ENCODE measurements around the gene PAPPA2. TPM values are rescaled to one million over a fixed set of nuclear protein-coding genes. Genes with fewer than 3 reads are reported as not detected.
A peak's percentile ranks its signal among the peaks of the same experiment; 100 is the strongest.

The PAPPA2 gene
- total RNA-seq, 1 donor = 5.8 TPM

DNA sequence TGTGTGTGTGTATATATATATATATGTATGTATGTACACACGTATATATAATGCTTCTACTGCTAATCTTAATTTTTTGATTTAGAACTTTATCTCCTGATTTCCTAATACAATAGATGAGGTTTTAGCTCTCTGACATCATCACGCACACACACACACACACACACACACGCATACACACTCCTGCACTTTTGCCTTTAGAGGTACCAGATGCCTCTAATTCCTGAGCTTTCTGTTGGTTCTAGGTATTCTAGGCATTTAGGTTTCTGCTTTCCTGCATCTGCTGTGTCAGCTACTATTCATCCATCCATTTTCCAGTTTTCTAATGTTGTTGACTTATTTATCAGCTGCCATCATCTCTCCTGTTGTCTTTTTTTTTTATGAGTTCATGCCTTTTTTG, 353.3 kb downstream of the PAPPA2 start:
- Histone ChIP-seq H3K27me3 (ENCODE audit: insufficient read depth, low read length) (no peaks in the 10 kb centered on the region), H3K9me3 (ENCODE audit: low read depth, low read length) (no peaks in the 10 kb centered on the region), H4K20me1 (ENCODE audit: insufficient read depth, low read length) (no peaks in the 10 kb centered on the region), H2AFZ (ENCODE audit: low read length) (no peak overlapping the region), H3K79me2 (ENCODE audit: insufficient read depth, low read length) (no peaks in the 10 kb centered on the region), H3K4me1 (ENCODE audit: insufficient read depth, low read length) (no peaks in the 10 kb centered on the region), H3K4me3 (ENCODE audit: insufficient read depth, low read length) (no peak overlapping the region), H3K36me3 (ENCODE audit: insufficient read depth, low read length) (no peaks in the 10 kb centered on the region), H3K4me2 (ENCODE audit: insufficient read depth, low read length) (no peak overlapping the region), H3K27ac (ENCODE audit: low read depth, low read length) (no peak overlapping the region)
- no peak for DNase-seq (ENCODE audit: insufficient read length, low spot score, missing footprints)
- TF ChIP-seq, protein P1, sequence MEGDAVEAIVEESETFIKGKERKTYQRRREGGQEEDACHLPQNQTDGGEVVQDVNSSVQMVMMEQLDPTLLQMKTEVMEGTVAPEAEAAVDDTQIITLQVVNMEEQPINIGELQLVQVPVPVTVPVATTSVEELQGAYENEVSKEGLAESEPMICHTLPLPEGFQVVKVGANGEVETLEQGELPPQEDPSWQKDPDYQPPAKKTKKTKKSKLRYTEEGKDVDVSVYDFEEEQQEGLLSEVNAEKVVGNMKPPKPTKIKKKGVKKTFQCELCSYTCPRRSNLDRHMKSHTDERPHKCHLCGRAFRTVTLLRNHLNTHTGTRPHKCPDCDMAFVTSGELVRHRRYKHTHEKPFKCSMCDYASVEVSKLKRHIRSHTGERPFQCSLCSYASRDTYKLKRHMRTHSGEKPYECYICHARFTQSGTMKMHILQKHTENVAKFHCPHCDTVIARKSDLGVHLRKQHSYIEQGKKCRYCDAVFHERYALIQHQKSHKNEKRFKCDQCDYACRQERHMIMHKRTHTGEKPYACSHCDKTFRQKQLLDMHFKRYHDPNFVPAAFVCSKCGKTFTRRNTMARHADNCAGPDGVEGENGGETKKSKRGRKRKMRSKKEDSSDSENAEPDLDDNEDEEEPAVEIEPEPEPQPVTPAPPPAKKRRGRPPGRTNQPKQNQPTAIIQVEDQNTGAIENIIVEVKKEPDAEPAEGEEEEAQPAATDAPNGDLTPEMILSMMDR (IDR thresholded peaks at IDR 0.05; ENCODE audit: extremely low read depth, low read depth, low read length) = no peak

DNA sequence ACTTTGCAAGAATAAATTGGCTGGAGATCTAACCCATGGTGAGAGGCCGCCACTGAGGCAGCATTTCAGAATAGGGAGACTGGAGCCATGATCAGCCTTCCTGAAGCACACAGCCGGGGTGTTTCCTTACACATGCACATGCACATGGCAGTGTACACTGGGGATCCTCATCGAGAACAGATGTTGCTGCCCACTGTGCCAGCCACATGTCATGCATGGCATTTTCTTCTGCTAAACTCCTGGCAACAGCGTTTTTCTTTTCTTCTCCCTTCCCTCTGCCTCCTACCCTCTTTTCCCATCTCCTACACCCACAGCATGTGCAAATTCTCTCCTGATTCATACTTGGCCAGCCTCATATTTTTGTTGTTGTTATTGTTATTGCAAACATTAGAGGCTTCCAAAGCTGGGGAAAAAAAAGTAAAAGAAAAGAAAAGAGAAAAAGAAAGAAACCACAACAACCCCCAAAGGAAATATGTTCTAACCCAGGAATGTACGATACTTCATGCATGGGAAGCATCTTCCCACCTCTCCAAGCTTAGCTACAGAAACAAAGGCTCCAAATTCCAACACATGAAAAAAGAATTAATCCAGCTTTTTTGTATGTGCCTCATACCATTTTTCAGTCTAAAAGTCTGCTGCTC, 357.5 kb downstream of the PAPPA2 start:
- no peaks in the 10 kb centered on the region for H4K20me1 ChIP-seq (ENCODE audit: insufficient read depth, low read length)
- H3K27me3 ChIP-seq (ENCODE audit: insufficient read depth, low read length) = no peaks in the 10 kb centered on the region
- H3K36me3 ChIP-seq (ENCODE audit: insufficient read depth, low read length) = no peaks in the 10 kb centered on the region
- no peak overlapping the region for H3K4me2 ChIP-seq (ENCODE audit: insufficient read depth, low read length)
- TF ChIP-seq, protein P1 (IDR thresholded peaks at IDR 0.05; ENCODE audit: extremely low read depth, low read depth, low read length) = no peak
- no peaks in the 10 kb centered on the region for H3K9me3 ChIP-seq (ENCODE audit: low read depth, low read length)
- H3K27ac ChIP-seq (ENCODE audit: low read depth, low read length) = no peak overlapping the region
- no peak overlapping the region for H3K4me3 ChIP-seq (ENCODE audit: insufficient read depth, low read length)
- no peaks in the 10 kb centered on the region for H3K4me1 ChIP-seq (ENCODE audit: insufficient read depth, low read length)
- H3K79me2 ChIP-seq (ENCODE audit: insufficient read depth, low read length) = no peaks in the 10 kb centered on the region
- DNase-seq (ENCODE audit: insufficient read length, low spot score, missing footprints) = no peak
- no peak overlapping the region for H2AFZ ChIP-seq (ENCODE audit: low read length)

DNA sequence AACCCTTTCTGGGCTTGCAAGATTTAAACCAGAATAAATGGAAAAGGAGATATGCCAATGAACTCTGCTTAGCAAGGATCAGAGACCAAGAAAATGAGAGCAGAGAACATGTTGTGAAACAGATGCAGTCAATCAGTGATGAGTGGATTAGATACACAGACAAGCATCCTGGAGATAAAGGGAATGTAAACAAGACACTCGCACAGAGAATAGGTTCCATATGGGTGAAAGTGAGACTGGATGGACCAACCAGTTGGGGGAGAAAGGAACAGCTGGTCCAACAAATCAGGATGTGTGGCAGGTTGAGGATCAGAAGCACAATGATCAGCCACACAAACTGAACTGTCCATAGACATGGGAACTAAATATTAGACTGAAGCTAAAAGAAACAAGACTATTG, 363.3 kb downstream of the PAPPA2 start:
- Histone ChIP-seq H2AFZ (ENCODE audit: low read length) (no peak overlapping the region), H3K27me3 (ENCODE audit: insufficient read depth, low read length) (no peaks in the 10 kb centered on the region), H3K9me3 (ENCODE audit: low read depth, low read length) (no peaks in the 10 kb centered on the region), H3K36me3 (ENCODE audit: insufficient read depth, low read length) (no peaks in the 10 kb centered on the region), H3K4me1 (ENCODE audit: insufficient read depth, low read length) (no peaks in the 10 kb centered on the region), H4K20me1 (ENCODE audit: insufficient read depth, low read length) (no peaks in the 10 kb centered on the region), H3K27ac (ENCODE audit: low read depth, low read length) (no peak overlapping the region), H3K4me3 (ENCODE audit: insufficient read depth, low read length) (no peak overlapping the region), H3K4me2 (ENCODE audit: insufficient read depth, low read length) (no peak overlapping the region), H3K79me2 (ENCODE audit: insufficient read depth, low read length) (no peaks in the 10 kb centered on the region)
- TF ChIP-seq, protein P1 (IDR thresholded peaks at IDR 0.05; ENCODE audit: extremely low read depth, low read depth, low read length) = no peak
- DNase-seq (ENCODE audit: insufficient read length, low spot score, missing footprints) = no peak

DNA sequence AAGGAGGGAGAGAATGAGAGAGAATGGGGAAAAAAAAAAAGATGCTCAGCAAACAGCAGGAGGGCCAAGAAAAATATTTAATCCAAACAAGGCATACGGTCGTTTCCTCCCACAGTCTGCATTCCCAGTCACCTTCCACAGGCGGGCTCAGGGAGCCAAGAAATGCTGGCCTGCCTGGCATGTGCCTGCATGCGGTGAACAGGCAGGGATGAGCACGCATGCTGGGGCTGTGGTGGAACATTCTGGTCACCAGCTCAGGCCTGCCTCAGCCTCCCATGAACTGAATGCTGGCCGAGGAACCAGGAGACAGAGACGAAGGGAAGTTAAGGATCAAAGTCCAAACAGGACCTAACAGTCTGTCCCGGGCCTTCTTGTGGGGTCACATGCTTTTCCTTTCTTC, 366.3 kb downstream of the PAPPA2 start:
- no peak overlapping the region for H3K4me2 ChIP-seq (ENCODE audit: insufficient read depth, low read length)
- no peaks in the 10 kb centered on the region for H3K27me3 ChIP-seq (ENCODE audit: insufficient read depth, low read length)
- no peak overlapping the region for H2AFZ ChIP-seq (ENCODE audit: low read length)
- TF ChIP-seq, protein P1 (IDR thresholded peaks at IDR 0.05; ENCODE audit: extremely low read depth, low read depth, low read length) = no peak
- no peaks in the 10 kb centered on the region for H3K36me3 ChIP-seq (ENCODE audit: insufficient read depth, low read length)
- no peak overlapping the region for H3K4me3 ChIP-seq (ENCODE audit: insufficient read depth, low read length)
- H3K27ac ChIP-seq (ENCODE audit: low read depth, low read length) = no peak overlapping the region
- no peaks in the 10 kb centered on the region for H3K9me3 ChIP-seq (ENCODE audit: low read depth, low read length)
- peak; percentile 48 for DNase-seq (ENCODE audit: insufficient read length, low spot score, missing footprints)
- H3K79me2 ChIP-seq (ENCODE audit: insufficient read depth, low read length) = no peaks in the 10 kb centered on the region
- H4K20me1 ChIP-seq (ENCODE audit: insufficient read depth, low read length) = no peaks in the 10 kb centered on the region
- no peaks in the 10 kb centered on the region for H3K4me1 ChIP-seq (ENCODE audit: insufficient read depth, low read length)
